Common myeloid progenitor, CD34-positive (primary cell): Measurements from ENCODE around the gene LRMDA.

Experiments used
- CTCF ChIA-PET: fragments of 350-600 bp; sonication (Branson Sonifier 250); formaldehyde crosslinking; loops from one replicate; lab custom pipeline; 2021; ENCODE audit warnings: antibody characterized with exemption; lab: Charles Lee
- POLR2A ChIA-PET: fragments of 350-600 bp; sonication (Branson Sonifier 250); formaldehyde crosslinking; loops from one replicate; lab custom pipeline; 2021; ENCODE audit warnings: antibody characterized with exemption; lab: Charles Lee
- DNase-seq, 3 donors: peaks; one replicate each; pipeline versions ENCODE4 v3.0.0 to v3.0.0-alpha.2; 2013
- H3K27ac ChIP-seq, 2 experiments: 1 replicate in 1 of 2; 2 replicates in 1 of 2; pipeline ENCODE4 v1.7.0; 2013; ENCODE audit warnings: inconsistent platforms in 2 of 2, low read length in 2 of 2, mild to moderate bottlenecking in 2 of 2, low read depth in 1 of 2, moderate library complexity in 1 of 2; ENCODE audit not compliant: severe bottlenecking in 2 of 2, insufficient read depth in 1 of 2, poor library complexity in 1 of 2
- H3K27me3 ChIP-seq, 5 experiments: replicated peaks in 2 of 5; 1 replicate in 3 of 5; 2 replicates in 2 of 5; pipeline versions ENCODE4 v1.6.1 to v1.7.0; 2013; ENCODE audit warnings: low read length in 4 of 5, mild to moderate bottlenecking in 2 of 5, moderate library complexity in 2 of 5, inconsistent platforms in 1 of 5; ENCODE audit not compliant: insufficient read depth in 5 of 5, control insufficient read depth in 4 of 5
- H3K36me3 ChIP-seq, 4 experiments: 1 replicate in 2 of 4; 2 replicates in 2 of 4; pipeline versions ENCODE4 v1.6.1 to v1.7.0; 2013; ENCODE audit warnings: low read length in 3 of 4, control low read depth in 1 of 4, mild to moderate bottlenecking in 1 of 4; ENCODE audit not compliant: control insufficient read depth in 4 of 4, insufficient read depth in 4 of 4
- H3K4me1 ChIP-seq, 4 experiments: 1 replicate in 3 of 4; 2 replicates in 1 of 4; pipeline versions ENCODE4 v1.6.1 to v1.7.1; 2013; ENCODE audit warnings: low read length in 3 of 4, mild to moderate bottlenecking in 3 of 4, control low read depth in 1 of 4, inconsistent platforms in 1 of 4, moderate library complexity in 1 of 4; ENCODE audit not compliant: control insufficient read depth in 4 of 4, insufficient read depth in 4 of 4; ENCODE audit errors: control extremely low read depth in 1 of 4
- H3K4me3 ChIP-seq, 7 experiments: 1 replicate in 4 of 7; 2 replicates in 3 of 7; pipeline versions ENCODE4 v1.5.1 to v1.7.0; 2013; ENCODE audit warnings: mild to moderate bottlenecking in 7 of 7, low read length in 6 of 7, moderate library complexity in 6 of 7, inconsistent platforms in 2 of 7, low read depth in 2 of 7, control low read depth in 1 of 7; ENCODE audit not compliant: insufficient read depth in 4 of 7, control insufficient read depth in 1 of 7; ENCODE audit errors: extremely low read depth in 1 of 7
- H3K9me3 ChIP-seq, 5 experiments: 1 replicate in 4 of 5; 2 replicates in 1 of 5; pipeline versions ENCODE4 v1.6.1 to v1.7.1; 2013; ENCODE audit warnings: low read length in 4 of 5, mild to moderate bottlenecking in 2 of 5, inconsistent platforms in 1 of 5, low read depth in 1 of 5, moderate library complexity in 1 of 5; ENCODE audit not compliant: control insufficient read depth in 4 of 5, insufficient read depth in 2 of 5; ENCODE audit errors: control extremely low read depth in 1 of 5
- WGBS: methylation state at CpG from one replicate; pipeline ENCODE4 v1.1.5; 2013; ENCODE audit not compliant: insufficient coverage; 5-methylcytosine and 5-hydroxymethylcytosine counted together

The LRMDA gene

DNA sequence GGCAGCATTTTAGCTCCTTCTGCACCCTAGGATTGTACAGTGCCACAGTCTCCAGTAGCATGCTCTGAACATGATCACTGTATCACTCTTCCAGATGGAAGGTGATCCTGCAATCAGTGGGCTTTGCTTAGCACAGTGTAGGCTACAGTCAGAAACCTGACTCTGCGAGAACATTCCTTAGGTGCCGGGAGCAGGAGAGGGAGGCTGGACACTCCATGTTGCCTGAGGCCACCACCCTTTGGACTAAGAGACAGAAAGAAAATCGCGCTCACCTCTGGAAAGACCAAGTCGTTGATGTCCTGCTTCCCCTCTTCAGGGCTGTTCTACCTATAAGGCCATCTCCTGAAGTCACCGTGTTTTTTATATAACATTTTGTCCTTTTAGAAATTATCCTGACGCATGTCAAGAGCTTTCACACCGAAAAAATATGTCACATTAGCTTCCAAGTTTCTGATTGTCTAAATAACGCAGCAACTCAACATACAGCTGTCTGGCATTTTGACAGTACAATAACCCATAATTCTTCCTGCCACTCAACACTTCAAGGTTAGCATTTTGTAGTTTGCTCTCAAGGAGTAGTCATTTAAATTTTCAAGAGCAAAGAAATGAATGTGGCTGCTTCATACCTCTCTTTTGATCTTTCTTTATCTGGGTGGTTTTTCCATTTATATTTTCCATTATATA is 563.1 kb downstream of the LRMDA start:
- Histone ChIP-seq H3K9me3 (no peaks in the 10 kb centered on the region), H3K27me3 (no peaks in the 10 kb centered on the region), H3K4me1 (no peaks in the 10 kb centered on the region), H3K4me3 (no peak overlapping the region), H3K27ac (no peak overlapping the region), H3K36me3 (no peaks in the 10 kb centered on the region)
- POLR2A ChIA-PET: no interaction called here
- WGBS: 98% methylated on average over 8 of the region's 9 CpGs
- no peak for DNase-seq
- CTCF ChIA-PET: interaction anchor here (0.7 kb wide), 1 partner anchor 17 kb away, joined by 3 read pairs; no protein-coding TSS in a partner anchor

DNA sequence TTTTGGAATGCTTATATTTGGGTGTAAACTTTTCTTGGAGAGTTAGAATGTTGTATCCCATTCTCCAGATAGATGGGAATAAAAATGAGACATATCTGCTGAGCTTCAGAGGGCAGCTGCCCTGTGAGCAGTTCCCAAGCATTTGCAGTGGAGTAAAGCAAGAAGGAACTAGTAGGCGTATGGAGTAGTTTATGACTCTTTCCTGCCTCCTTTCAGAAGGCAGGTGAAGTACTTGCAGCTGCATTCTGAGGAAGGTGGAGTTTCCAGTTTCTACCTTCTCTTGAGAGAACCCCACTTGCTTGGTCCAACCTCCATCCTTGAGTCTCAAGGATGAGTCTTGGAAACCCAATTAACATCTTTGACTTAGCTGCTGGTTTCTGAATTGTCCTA is 563.6 kb downstream of the LRMDA start:
- WGBS: 50% methylated on average over 1 of the region's 1 CpG
- CTCF ChIA-PET: no interaction called here

DNA sequence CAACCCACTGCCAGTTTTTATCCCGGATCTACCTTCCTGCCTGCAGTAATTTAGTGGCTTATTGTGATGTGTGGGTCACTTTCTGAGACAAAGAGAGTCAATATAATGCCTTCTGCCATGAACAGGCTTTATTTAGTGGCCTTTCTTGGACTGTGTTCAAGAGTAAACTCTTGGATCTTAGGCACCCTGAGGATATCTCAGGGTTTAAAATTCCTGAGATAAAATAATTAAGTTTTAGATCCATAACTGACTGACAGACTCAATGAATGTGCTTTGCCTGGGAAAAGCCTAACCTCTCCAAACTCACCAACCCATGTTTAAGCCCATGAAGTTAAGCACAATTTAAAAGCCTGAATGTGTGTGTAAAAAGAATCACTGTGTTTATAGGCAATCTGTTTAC is 564.3 kb downstream of the LRMDA start:
- no CpG with 5 or more reads among the region's 1 CpG for WGBS
- Histone ChIP-seq H3K36me3 (no peaks in the 10 kb centered on the region), H3K4me3 (no peak overlapping the region), H3K4me1 (no peaks in the 10 kb centered on the region), H3K9me3 (no peaks in the 10 kb centered on the region), H3K27ac (no peak overlapping the region), H3K27me3 (no peaks in the 10 kb centered on the region)
- ChIA-PET CTCF (no interaction called here), POLR2A (no interaction called here)
- DNase-seq: no peak

More for the DNA sequence above, 563.6 kb downstream of the LRMDA start:
- H3K27me3 ChIP-seq: no peaks in the 10 kb centered on the region
- H3K4me1 ChIP-seq: no peaks in the 10 kb centered on the region
- no peaks in the 10 kb centered on the region for H3K9me3 ChIP-seq
- no peak for DNase-seq
- POLR2A ChIA-PET: no interaction called here
- no peak overlapping the region for H3K27ac ChIP-seq
- no peak overlapping the region for H3K4me3 ChIP-seq
- H3K36me3 ChIP-seq: no peaks in the 10 kb centered on the region

DNA sequence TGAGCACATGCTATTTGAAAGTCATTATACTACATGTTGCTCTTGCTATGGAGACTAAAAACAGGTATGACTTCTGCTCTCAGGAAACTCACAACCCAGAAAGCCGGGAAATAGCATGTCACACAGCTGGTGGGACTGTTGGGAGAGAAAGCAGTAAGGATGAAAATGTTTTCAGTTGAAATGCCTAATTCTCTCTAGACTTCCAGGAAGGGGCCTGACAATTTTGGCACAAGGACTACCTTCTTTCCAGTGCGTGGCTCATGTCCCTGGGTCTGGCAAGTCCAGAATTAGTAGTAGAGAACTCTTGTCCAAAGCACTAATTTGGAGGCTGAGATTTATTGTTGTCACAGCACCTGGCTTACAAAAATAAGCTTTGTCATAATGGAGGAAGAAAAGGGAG is 567.6 kb downstream of the LRMDA start:
- DNase-seq: no peak
- ChIA-PET POLR2A (no interaction called here), CTCF (no interaction called here)
- H3K36me3 ChIP-seq: no peaks in the 10 kb centered on the region
- no peaks in the 10 kb centered on the region for H3K4me1 ChIP-seq
- H3K9me3 ChIP-seq: no peaks in the 10 kb centered on the region
- 93% methylated on average over 2 of the region's 2 CpGs for WGBS
- H3K4me3 ChIP-seq: no peak overlapping the region
- H3K27me3 ChIP-seq: no peaks in the 10 kb centered on the region
- H3K27ac ChIP-seq: no peak overlapping the region

DNA sequence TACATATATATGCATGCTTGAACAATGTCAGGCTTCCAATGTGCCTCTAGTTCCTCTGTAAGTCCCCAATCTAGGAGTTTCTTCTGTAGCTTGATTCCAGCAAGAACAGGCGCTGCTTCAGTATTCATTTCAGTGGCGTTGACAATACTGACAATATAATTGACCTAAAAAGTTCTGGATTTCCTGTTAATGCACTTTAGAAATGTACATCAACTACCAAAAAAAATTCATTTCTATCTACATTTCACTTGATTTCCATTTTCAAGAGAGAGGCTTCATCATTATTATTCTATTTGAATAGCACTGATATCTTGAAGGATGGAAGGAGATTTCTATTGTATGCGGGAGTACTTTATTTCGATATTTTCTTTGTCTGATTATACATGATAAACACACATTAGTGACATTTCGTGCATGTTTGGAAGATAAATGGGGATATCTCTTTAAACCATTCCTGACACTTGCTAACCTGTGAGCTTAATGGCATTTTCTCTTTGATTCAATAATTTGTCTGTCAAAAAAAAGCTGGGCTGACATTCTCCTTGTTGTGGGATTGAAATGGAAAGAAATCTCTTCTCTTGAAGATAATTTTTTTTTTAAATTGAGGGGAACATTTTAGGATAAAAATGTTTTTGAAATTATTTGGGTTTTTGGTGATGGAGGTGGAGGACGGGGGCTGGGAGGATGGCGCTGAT is 568.2 kb downstream of the LRMDA start:
- ChIA-PET POLR2A (no interaction called here), CTCF (no interaction called here)
- DNase-seq: no peak
- Histone ChIP-seq H3K4me1 (no peaks in the 10 kb centered on the region), H3K27ac (no peak overlapping the region), H3K36me3 (no peaks in the 10 kb centered on the region), H3K9me3 (no peaks in the 10 kb centered on the region), H3K27me3 (no peaks in the 10 kb centered on the region), H3K4me3 (no peak overlapping the region)
- WGBS: 100% methylated on average over 4 of the region's 7 CpGs

DNA sequence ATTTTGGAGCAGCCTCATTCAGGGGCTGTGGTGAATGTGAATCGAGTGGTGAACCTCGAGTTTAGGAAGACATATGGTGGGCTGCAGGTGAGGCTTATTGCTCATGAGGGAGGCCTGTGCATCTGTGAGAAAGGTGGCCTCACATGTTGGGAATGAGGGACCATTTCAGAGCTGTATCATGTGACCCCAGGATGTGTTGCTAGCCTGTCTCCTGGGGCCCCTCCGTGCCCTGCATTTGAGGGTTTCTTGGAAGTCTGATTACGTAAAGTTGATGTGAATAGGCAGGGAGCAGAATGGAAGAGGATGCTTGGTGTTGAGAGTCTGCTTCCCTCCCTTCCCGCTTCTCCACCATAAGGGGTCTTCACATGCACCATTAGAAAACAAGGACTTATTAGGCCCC is 569.1 kb downstream of the LRMDA start:
- 88% methylated on average over 4 of the region's 5 CpGs for WGBS
- ChIA-PET CTCF (no interaction called here), POLR2A (no interaction called here)
- Histone ChIP-seq H3K36me3 (no peaks in the 10 kb centered on the region), H3K4me1 (no peaks in the 10 kb centered on the region), H3K27ac (no peak overlapping the region), H3K4me3 (no peak overlapping the region), H3K9me3 (no peaks in the 10 kb centered on the region), H3K27me3 (no peaks in the 10 kb centered on the region)
- no peak for DNase-seq

DNA sequence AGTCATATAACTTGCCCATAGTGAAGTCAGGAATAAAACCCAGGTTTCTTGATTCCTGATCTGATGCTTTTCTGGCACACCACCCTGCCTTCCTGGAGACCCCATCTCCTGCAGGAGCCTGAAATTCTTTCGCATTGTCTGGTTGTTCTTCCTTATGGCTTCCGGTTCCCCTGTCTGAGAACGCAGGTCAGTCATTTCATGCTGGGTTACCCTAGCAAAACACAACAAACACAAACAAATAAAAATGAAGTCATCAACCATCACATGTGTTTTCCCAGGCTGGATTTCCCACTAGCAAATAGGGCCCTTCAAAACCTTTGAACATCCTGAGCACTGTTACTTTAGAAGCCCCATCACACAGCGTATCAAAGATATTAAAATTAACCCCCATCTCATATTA is 569.6 kb downstream of the LRMDA start:
- Histone ChIP-seq H3K4me3 (no peak overlapping the region), H3K27me3 (no peaks in the 10 kb centered on the region), H3K36me3 (no peaks in the 10 kb centered on the region), H3K9me3 (no peaks in the 10 kb centered on the region), H3K4me1 (no peaks in the 10 kb centered on the region), H3K27ac (no peak overlapping the region)
- no peak for DNase-seq
- WGBS: 100% methylated on average over 3 of the region's 4 CpGs
- POLR2A ChIA-PET: no interaction called here
- CTCF ChIA-PET: no interaction called here
